NCI-H1694 treated with DMSO at 0.1 percent for 48 hours (cell line): Measurements from ENCODE around the gene CD38.
A peak's percentile ranks its signal among the peaks of the same experiment; 100 is the strongest.

Source experiments
- DNase-seq: peaks from one replicate; lab custom pipeline; 2025; lab: John Stamatoyannopoulos, UW

CD38 gene

GRCh38 chr4:15868111-15868510 is 90.0 kb downstream of the CD38 start:
- DNase-seq: no peak

GRCh38 chr4:15868826-15869413 is 90.8 kb downstream of the CD38 start:
- DNase-seq: no peak

GRCh38 chr4:15870079-15870478 is 92.0 kb downstream of the CD38 start:
- no peak for DNase-seq

GRCh38 chr4:15870921-15871664 is 93.0 kb downstream of the CD38 start:
- DNase-seq: no peak

- no peak for DNase-seq
Measured at GRCh38 chr4:15873117-15873516, 95.0 kb downstream of the CD38 start.

DNA sequence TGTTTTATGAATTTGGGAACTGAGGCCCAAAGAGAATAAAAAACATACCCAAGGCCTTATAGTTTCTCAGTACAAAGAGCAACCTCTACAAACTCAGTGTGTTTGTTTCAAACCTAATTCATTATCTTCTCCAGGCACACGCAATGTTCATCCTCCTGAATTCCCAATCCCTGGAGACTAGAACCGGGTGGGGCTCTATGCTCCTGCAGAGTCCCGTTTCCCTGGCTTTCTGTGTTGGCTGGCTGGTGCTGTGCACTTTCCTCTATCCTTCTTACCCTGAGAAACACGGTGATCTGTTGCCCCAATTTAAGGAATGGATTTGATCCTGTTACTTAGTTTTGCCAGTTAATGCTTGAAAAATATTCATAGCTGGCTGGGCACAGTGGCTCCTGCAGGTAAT is 96.5 kb downstream of the CD38 start:
- no peak for DNase-seq

DNA sequence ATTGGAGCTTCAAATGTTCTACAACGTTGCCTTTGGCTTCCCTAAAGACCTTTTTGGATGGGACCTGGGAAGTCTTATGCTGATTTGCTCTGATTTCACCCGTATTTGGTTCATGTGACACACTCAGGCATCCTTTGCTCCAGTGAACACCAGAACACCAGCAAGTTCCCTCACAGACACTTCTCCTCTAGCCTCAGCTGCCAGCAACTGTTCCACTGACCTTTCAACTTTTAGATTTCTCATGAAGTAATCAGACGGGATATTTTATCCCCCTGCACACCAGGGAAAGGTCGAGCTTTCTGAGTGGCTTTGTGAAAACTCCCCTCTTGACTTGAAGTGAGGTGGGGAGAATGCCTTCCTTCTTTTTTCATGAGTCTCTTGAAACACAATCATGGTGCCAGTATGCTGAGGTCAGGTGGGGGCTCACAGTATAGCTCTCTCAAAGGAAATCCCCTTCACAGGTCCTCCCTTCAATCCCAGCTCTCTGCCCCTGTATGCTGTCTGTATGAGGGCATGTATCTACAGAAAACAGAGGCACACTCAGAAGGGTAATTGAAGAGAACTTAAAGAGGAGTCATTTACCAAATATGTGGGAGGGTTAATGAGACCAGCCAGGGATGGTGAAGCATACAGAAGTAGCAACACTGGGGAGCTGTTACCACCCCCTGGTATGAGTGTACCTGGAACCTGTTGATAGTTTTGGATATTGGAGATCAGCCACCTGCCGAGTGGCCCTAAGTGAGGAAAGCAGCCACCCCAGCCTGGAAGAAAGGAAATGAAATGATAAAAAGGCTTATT is 97.7 kb downstream of the CD38 start:
- no peak for DNase-seq

DNA sequence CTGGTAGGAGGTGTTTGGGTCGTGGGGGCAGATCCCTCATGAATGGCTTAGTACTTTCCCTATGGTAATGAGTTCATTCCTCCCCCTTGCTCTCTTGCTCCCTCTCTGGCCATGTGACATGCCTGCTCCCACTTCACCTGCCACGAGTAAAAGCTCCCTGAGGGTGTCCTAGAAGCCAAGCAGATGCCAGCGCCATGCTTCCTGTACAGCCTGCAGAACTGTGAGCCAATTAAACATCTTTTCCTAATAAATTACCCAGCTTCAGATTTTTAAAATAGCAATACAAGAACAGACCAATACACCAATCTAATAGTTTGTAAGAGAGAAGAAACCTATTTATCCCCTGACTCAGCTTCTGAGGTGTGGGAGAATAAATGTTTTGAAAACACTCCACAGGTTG is 99.9 kb downstream of the CD38 start:
- DNase-seq: no peak

DNA sequence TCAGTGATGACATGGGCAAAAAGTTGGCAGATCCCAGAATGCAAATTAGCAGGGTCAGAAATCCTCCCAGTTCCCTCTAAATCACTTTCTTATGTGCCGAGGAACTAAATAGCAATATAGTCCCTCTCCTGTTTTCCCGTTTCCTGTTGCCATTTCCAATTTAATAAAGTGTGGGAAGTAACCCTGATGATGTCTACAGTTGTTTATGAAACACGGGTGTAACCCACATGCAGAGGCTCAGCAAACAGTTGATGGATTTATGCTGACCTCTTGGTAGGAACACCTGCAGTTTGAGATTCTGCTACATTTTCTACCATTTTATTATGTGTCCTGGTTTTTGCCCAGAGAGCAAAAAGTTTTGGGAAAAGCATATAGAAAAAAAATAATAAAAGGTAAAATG is 103.7 kb downstream of the CD38 start:
- DNase-seq: no peak

DNA sequence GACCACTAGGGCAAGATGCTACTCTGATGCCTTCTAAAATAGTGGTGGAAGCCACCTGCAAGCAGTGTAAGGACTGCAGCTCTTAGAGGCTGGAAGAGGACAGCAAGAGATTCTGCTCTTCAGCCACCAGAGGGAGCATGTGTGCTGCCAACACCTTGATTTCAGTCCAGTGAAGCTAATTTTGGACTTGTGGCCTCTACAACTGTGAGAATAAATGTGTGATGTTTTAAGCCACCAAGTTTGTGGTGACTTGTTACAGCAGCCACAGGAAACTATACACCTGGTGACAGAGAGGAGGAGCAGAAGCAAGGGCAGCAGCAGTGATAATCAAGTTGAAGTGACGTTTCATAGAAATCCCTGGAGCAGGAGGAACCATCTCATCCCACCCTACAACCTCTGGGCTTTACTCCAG is 104.6 kb downstream of the CD38 start:
- peak; percentile 10 for DNase-seq

GRCh38 chr4:15883610-15884243 is 105.6 kb downstream of the CD38 start:
- no peak for DNase-seq

- no peak for DNase-seq
Measured at GRCh38 chr4:15884666-15885065, 106.5 kb downstream of the CD38 start.

DNA sequence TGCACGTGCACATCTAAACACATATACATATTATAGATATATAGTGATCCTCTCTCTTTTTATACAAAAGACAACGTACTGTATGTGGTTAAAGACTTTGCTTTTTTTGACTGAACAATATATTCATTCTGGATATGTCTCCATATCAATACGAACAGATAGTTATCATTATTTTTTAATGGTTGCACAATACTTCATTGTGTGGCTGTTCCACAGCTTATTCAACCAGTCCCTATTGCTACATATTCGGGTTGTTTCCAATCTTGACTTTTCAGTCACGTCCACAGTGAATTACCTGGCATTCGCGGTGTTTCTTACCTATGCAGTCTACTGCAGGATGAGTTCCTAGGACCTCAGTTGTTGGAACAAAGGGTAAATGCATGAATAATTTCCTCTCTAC is 107.3 kb downstream of the CD38 start:
- no peak for DNase-seq

DNA sequence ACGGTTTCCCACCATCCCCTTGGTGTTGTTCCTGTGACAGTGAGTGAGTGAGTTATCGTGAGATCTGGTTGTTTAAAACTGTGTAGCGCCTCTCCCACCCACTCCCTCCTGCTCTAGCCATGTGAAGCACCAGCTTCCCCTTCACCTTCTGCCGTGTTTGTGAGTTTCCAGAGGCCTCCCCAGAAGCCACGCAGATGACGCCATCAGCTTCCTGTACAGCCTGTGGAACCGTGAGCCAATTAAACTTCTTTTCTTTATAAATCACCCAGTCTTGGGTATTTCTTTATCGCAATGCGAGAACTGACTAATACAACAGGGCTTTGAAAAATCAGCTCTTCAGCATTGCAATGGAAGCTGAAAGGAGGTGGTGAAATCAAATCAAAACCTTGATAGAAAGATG is 110.4 kb downstream of the CD38 start:
- DNase-seq: no peak

DNA sequence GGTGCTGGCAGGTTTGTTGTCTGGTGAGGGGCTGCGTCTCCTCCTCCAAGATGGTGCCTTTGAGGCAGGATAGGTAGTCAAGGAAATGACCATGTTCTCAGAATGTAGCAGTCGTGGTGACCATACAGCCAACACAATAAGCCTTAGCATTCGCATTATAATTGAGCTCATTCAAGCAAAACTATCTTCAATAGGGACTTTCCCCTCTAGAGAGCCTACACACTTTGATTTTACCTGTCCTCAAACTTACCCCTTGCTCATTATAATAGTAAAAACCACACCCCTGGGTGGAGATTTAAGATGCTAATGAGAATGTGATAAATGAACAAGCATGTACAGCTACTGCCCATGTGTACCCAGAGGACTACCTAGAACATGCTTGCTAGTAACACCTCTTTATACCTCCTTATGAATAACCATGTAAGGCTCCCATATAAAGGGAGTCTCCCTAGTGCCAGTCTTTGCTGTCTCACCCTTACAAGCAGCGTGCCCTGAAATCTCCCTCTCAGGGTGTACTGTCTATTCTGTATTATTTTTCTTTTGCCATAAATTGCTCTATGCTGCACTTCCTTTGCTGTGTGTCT is 112.2 kb downstream of the CD38 start:
- no peak for DNase-seq

DNA sequence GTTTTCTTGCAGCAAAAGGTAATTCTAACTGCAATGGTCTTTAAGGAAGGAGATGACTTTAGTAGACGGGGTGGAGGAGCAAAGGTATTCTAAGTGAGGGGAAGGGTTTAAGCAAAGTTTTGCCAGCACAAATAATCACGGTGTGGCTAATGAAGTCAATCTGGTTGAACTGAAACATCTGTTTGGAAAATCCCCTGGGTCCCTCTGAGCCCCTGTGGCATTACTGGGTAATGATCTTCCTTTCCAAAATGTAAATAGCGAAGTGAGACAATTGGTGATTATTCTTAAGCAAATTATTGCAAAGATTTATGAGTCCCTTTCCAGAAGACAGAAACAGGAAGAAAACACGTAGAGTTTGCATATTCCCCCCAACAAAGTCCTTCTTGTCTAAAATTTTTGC is 113.2 kb downstream of the CD38 start:
- DNase-seq: no peak

DNA sequence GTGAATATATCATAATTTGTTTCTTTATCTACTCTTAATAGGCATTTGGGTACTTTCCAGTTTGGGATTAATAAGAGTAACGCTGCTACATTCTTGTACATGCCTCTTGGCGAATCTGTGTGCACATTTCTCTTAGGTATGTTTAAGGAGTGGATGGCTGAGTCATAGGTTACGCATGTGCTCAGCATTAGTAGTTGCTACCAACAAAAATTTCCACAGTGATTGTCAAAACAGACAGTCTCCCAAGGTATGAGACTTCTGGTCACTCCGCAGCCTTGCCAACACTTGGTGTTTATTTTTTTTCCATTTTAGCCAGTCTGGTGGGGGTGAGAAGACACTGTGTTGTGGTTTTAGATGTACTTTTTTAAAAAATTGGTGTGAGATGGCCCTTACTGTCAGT is 115.8 kb downstream of the CD38 start:
- DNase-seq: no peak

DNA sequence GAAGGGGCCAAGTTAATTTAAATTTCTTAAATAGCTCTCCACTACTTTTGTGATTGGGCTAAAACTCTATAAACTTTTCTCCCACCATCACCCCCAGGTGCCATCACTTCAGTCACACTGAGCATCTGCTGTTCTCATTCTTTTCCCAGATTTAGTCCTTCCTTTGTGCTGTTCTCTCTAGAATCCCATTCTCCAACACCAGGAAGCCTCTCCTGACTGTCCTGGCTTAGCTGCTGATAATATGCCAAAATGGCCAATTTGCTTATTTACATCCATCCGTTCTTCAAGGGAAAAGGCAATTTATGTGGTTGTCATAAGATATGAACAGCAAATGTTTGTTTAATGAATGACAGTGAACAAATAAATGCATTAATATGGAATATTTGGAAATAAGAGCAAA is 116.3 kb downstream of the CD38 start:
- DNase-seq: no peak

DNA sequence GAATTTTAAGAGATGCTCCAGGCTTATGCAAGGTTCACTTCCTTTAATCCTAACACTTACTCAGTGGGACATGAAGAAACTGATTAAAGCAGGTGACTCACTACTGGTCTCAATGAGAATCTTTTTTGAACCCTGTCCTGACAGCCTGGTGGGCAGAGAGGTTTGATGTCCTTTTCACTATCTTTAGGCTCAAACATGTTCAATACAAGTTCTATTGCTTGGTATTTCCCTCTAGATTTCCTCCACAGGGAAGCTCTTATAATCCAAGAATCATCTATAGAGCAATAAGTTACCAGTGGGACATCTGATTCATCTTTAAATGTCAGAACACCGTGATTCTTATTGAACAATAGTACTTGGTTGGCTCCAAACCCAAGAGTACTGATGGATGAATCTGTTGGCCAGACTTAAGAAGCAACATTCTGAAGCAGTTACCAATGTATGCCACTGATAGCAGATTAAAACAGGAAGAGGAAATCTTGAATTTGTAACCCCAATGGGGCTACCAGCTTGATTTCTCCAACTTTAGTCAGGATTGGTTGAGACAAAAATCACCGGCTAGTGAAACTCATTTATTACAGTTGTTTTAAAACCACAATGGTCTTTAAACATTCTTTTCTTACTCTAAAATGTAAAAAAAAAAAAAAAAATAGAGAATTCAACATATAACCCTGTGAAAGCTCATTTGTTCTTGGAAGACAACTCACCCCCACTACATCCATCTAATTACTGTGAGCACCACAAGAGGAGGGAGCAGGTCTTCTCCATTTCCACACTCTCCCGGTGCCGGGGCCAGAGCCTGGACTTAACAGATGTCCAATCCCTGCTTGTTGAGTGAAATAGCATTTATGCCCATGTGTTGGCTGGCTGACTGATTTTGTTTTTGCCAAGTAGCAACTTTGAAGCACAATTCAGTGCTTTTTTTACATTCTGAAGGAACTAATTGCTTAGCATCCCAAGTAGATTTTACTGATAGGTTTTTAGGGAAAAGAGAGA is 117.1 kb downstream of the CD38 start:
- DNase-seq: no peak

DNA sequence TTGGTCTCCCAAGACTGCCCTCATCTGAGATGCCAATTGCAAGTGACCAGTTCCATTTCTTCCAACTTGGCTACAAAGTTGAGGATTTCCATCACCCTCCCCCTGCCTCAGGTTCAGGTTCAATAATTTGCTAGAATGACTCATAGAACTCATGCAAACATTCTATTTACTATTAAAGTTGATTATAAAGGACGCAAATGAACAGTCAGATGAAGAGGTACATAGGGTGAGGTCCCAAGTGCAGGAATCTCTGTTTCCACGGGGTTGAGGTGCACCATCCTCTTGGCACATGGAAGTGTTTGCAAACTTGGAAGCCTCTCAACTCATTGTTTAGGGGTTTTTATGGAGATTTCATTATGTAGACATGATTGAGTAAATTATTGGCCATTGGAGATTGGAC is 119.4 kb downstream of the CD38 start:
- DNase-seq: no peak

GRCh38 chr4:15898902-15899301 is 120.8 kb downstream of the CD38 start:
- no peak for DNase-seq
